ENCODE measurements around the gene CDC34. TPM values are rescaled to one million over a fixed set of nuclear protein-coding genes. Genes with fewer than 3 reads are reported as not detected.

CDC34 gene
- total RNA-seq, 2 donors from 2014 or later: 40.2 to 86.2 TPM

GRCh38 chr19:588093-588740 is 56.7 kb downstream of the CDC34 start:
- no peak for DNase-seq (ENCODE audit: low spot score)
- no peak for ATAC-seq (ENCODE audit: insufficient number of reproducible peaks, low FRiP score, low read depth)
- Histone ChIP-seq H3K4me1 (ENCODE audit: control insufficient read depth in 1 of 2, low read depth in 2 of 2) (peaks cover 3 to 4% of the 10 kb centered on the region in 2 donors), H3K9me3 (no peaks in the 10 kb centered on the region), H3K27me3 (replicated peaks; ENCODE audit: insufficient read depth) (peaks cover 20% of the 10 kb centered on the region), H3K27ac (no peak overlapping the region), H3K36me3 (peaks cover 3% of the 10 kb centered on the region), H3K4me3 (no peak overlapping the region)
- no peak for TF ChIP-seq CTCF (IDR thresholded peaks at IDR 0.05)

GRCh38 chr19:588741-589692 is 57.5 kb downstream of the CDC34 start:
- Histone ChIP-seq H3K9me3 (no peaks in the 10 kb centered on the region), H3K4me1 (ENCODE audit: control insufficient read depth in 1 of 2, low read depth in 2 of 2) (peaks cover 3 to 4% of the 10 kb centered on the region in 2 donors), H3K4me3 (peak overlapping the region; percentile 38), H3K27me3 (replicated peaks; ENCODE audit: insufficient read depth) (peaks cover 20% of the 10 kb centered on the region), H3K27ac (no peak overlapping the region), H3K36me3 (no peaks in the 10 kb centered on the region)
- TF ChIP-seq CTCF (IDR thresholded peaks at IDR 0.05): no peak
- no peak for DNase-seq (ENCODE audit: low spot score)
- ATAC-seq (ENCODE audit: insufficient number of reproducible peaks, low FRiP score, low read depth): no peak

GRCh38 chr19:589693-590395 is 58.3 kb downstream of the CDC34 start, which contains the start of gene HCN2:
TSS of gene HCN2 (plus strand) at chr19:589881. CDS start at chr19:589946, 65 bp downstream.
- TF ChIP-seq CTCF (IDR thresholded peaks at IDR 0.05): no peak
- Histone ChIP-seq H3K4me3 (peak within 1 kb of the TSS; percentile 38), H3K27me3 (replicated peaks; ENCODE audit: insufficient read depth) (peaks cover 20% of the 10 kb centered on the region), H3K9me3 (no peaks in the 10 kb centered on the region), H3K36me3 (no peaks in the 10 kb centered on the region), H3K27ac (no peak within 1 kb of the TSS), H3K4me1 (ENCODE audit: control insufficient read depth in 1 of 2, low read depth in 2 of 2) (peaks cover 3 to 4% of the 10 kb centered on the region in 2 donors)
- no peak for DNase-seq (ENCODE audit: low spot score)
- no peak for ATAC-seq (ENCODE audit: insufficient number of reproducible peaks, low FRiP score, low read depth)

GRCh38 chr19:590396-590745 is 58.8 kb downstream of the CDC34 start:
- ATAC-seq (ENCODE audit: insufficient number of reproducible peaks, low FRiP score, low read depth) (no peak), DNase-seq (ENCODE audit: low spot score) (no peak)
- no peak for TF ChIP-seq CTCF (IDR thresholded peaks at IDR 0.05)
- H3K9me3 ChIP-seq: no peaks in the 10 kb centered on the region
- H3K4me3 ChIP-seq: peak overlapping the region; percentile 23
- H3K36me3 ChIP-seq: no peaks in the 10 kb centered on the region
- peaks cover 3 to 4% of the 10 kb centered on the region in 2 donors for H3K4me1 ChIP-seq (ENCODE audit: control insufficient read depth in 1 of 2, low read depth in 2 of 2)
- no peak overlapping the region for H3K27ac ChIP-seq
- peaks cover 20% of the 10 kb centered on the region for H3K27me3 ChIP-seq (replicated peaks; ENCODE audit: insufficient read depth)

GRCh38 chr19:590750-591098 is 59.2 kb downstream of the CDC34 start:
- H3K4me3 ChIP-seq: peak overlapping the region; percentile 23
- ATAC-seq (ENCODE audit: insufficient number of reproducible peaks, low FRiP score, low read depth) (no peak), DNase-seq (ENCODE audit: low spot score) (no peak)
- no peaks in the 10 kb centered on the region for H3K9me3 ChIP-seq
- H3K36me3 ChIP-seq: no peaks in the 10 kb centered on the region
- no peak overlapping the region for H3K27ac ChIP-seq
- TF ChIP-seq CTCF (IDR thresholded peaks at IDR 0.05): no peak
- peaks cover 3 to 4% of the 10 kb centered on the region in 2 donors for H3K4me1 ChIP-seq (ENCODE audit: control insufficient read depth in 1 of 2, low read depth in 2 of 2)
- H3K27me3 ChIP-seq (replicated peaks; ENCODE audit: insufficient read depth): peaks cover 20% of the 10 kb centered on the region

Data from thoracic aorta (tissue), 2 donors.